Thoracic aorta (tissue), 2 donors: Measurements from ENCODE around the gene TMEM234. TPM values are rescaled to one million over a fixed set of nuclear protein-coding genes. Genes with fewer than 3 reads are reported as not detected.
"Not testable (repeated sequence)": the region's sequence is repeated elsewhere in the genome, so short reads cannot be mapped to it uniquely, and the experiment has no call there.

ENCODE experiments used
- ATAC-seq: fragments of 150-250 bp; one replicate; pipeline ENCODE4 v1.8.0; 2017; ENCODE audit warnings: low read depth; ENCODE audit not compliant: insufficient number of reproducible peaks, low FRiP score
- DNase-seq: peaks from one replicate; pipeline ENCODE4 v3.0.0-alpha.2; 2020; ENCODE audit warnings: low spot score
- H3K27ac ChIP-seq, 2 donors: fragments of 200-600 bp; sonication (generic); 1 replicate in 1 of 2; 2 replicates in 1 of 2; pipeline ENCODE4 v1.5.1; 2016; ENCODE audit warnings: mild to moderate bottlenecking in 2 of 2, moderate library complexity in 2 of 2
- H3K27me3 ChIP-seq: fragments of 200-600 bp; sonication (generic); replicated peaks from 2 replicates; pipeline ENCODE4 v1.6.0; 2016; ENCODE audit warnings: mild to moderate bottlenecking; ENCODE audit not compliant: insufficient read depth
- H3K36me3 ChIP-seq: fragments of 200-600 bp; sonication (generic); one replicate; pipeline ENCODE4 v1.5.1; 2016
- H3K4me1 ChIP-seq, 2 donors: fragments of 200-600 bp; sonication (generic); 1 replicate in 1 of 2; 2 replicates in 1 of 2; pipeline versions ENCODE4 v1.5.1 to v1.6.0; 2016; ENCODE audit warnings: low read depth in 2 of 2, mild to moderate bottlenecking in 1 of 2; ENCODE audit not compliant: control insufficient read depth in 1 of 2
- H3K4me3 ChIP-seq: fragments of 200-600 bp; sonication (generic); 2 replicates; pipeline ENCODE4 v1.5.1; 2016; ENCODE audit warnings: mild to moderate bottlenecking
- H3K9me3 ChIP-seq: fragments of 200-600 bp; sonication (generic); 2 replicates; pipeline ENCODE4 v1.5.1; 2016
- total RNA-seq, 2 donors: library from RNA; depleted of rRNA; stranded (reverse); fragments of >200 nt; gene quantifications; one replicate each; pipeline versions ENCODE4 v1.1.0 to v1.2.3, GENCODE V29; 2016
- TF ChIP-seq, protein P1 (sequence below): fragments of 200-600 bp; sonication (generic); IDR thresholded peaks from one replicate; pipeline ENCODE4 v1.5.1; 2019; ENCODE audit warnings: antibody characterized with exemption

Gene TMEM234
- total RNA-seq: 10 to 100 TPM in 1 of 2 donors, 1 to 10 TPM in 1; 9.5 to 20.0 TPM

GRCh38 chr1:32221980-32222755 is at the start of gene TMEM234, which contains the start of gene EIF3I:
TMEM234 (minus strand) TSS chr1:32222353; CDS start chr1:32222322, 31 bp downstream.
EIF3I (plus strand) TSS chr1:32222407; CDS start chr1:32222442, 35 bp downstream.
- H3K9me3 ChIP-seq: no peaks in the 10 kb centered on the region
- peak; percentile 90 for ATAC-seq
- no peaks in the 10 kb centered on the region for H3K27me3 ChIP-seq
- peak within 1 kb of the TSS; percentile 99 for H3K4me3 ChIP-seq
- H3K27ac ChIP-seq: peak within 1 kb of the TSS; percentile 96 to 98
- H3K36me3 ChIP-seq: peaks cover 28% of the 10 kb centered on the region
- TF ChIP-seq, protein P1, sequence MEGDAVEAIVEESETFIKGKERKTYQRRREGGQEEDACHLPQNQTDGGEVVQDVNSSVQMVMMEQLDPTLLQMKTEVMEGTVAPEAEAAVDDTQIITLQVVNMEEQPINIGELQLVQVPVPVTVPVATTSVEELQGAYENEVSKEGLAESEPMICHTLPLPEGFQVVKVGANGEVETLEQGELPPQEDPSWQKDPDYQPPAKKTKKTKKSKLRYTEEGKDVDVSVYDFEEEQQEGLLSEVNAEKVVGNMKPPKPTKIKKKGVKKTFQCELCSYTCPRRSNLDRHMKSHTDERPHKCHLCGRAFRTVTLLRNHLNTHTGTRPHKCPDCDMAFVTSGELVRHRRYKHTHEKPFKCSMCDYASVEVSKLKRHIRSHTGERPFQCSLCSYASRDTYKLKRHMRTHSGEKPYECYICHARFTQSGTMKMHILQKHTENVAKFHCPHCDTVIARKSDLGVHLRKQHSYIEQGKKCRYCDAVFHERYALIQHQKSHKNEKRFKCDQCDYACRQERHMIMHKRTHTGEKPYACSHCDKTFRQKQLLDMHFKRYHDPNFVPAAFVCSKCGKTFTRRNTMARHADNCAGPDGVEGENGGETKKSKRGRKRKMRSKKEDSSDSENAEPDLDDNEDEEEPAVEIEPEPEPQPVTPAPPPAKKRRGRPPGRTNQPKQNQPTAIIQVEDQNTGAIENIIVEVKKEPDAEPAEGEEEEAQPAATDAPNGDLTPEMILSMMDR: no peak
- peak; percentile 83 for DNase-seq
- H3K4me1 ChIP-seq: peaks cover 19 to 31% of the 10 kb centered on the region in 2 donors

DNA sequence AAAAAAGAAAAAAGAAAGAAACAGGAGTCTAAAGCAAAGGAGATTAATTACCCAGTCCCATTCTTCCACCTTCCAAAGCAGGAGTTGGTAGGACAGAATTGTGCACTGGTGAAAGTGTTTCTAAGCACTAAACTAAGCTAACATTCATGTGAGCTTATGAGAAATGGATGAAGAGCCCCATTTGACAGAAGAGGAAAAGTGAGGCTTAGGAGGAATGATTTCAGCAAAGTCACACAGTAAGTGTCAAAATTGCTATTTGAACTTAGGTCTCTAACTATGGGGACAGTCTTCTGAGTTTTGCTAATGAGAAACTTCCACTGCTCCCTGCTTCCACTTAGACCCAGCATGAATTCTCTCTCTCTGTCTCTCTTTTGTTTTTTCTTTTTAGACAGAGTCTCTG is 47.6 kb upstream of the TMEM234 start:
- Histone ChIP-seq H3K4me1 (peaks cover 0 to 5% of the 10 kb centered on the region in 2 donors), H3K4me3 (no peak overlapping the region), H3K27ac (no peak overlapping the region), H3K36me3 (no peaks in the 10 kb centered on the region), H3K9me3 (no peaks in the 10 kb centered on the region), H3K27me3 (no peaks in the 10 kb centered on the region)
- no peak for DNase-seq
- TF ChIP-seq, protein P1: no peak
- ATAC-seq: no peak

DNA sequence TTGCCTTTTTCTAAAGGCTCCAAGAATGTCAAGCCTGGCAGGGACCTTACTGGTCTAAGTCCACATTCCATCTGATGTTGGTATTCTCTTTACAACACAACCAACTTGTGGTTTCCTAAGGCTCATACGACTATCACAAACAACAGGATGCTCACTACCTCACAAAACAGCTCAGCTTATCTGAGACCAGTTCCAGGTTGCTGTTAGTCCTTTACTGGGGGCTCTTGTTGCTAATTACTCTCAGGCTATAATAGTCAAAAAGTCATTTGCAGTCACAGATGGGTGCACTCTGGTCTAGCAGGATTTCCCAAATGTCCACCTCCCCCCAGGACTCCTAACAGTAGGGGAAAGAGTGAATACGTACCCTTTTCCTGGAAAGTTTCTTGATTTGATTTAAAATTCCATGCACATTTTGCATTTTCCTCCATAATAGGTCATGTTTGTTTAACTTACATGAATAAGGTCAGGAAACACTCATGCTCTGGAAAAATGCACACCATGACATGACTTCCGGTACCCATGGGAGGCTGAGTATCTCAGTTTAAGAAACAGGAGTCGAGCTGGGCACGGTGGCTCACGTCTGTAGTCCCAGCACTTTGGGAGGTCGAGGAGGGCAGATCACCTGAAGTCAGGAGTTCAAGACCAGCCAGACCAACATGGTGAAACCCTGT is 44.9 kb upstream of the TMEM234 start:
- H3K36me3 ChIP-seq: no peaks in the 10 kb centered on the region
- no peak for DNase-seq
- H3K4me3 ChIP-seq: no peak overlapping the region
- ATAC-seq: no peak
- TF ChIP-seq, protein P1: no peak
- H3K4me1 ChIP-seq: peaks cover 0 to 5% of the 10 kb centered on the region in 2 donors
- H3K27me3 ChIP-seq: no peaks in the 10 kb centered on the region
- no peak overlapping the region for H3K27ac ChIP-seq
- H3K9me3 ChIP-seq: no peaks in the 10 kb centered on the region

GRCh38 chr1:32265846-32266245 is 43.7 kb upstream of the TMEM234 start:
- Histone ChIP-seq H3K36me3 (no peaks in the 10 kb centered on the region), H3K27me3 (no peaks in the 10 kb centered on the region), H3K4me1 (peaks cover 0 to 5% of the 10 kb centered on the region in 2 donors), H3K4me3 (no peak overlapping the region), H3K9me3 (no peaks in the 10 kb centered on the region), H3K27ac (no peak overlapping the region)
- TF ChIP-seq, protein P1: no peak
- DNase-seq: no peak
- no peak for ATAC-seq

DNA sequence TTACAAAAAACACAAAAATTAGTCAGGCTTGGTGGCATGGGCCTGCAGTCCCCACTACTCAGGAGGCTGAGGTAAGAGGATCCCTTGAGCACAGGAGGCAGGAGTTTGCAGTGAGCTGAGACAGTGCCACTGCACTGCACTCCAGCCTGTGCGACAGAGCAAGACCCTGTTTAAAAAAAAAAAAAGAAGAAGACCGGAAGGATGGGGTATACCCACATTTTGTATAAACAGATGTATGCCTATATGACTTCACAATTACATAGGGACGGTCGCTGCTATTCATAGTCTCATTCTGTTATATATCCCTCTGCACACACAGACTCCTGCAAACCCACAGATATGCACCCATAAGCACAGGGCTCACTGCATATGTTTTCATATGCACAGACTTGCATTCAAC is 41.6 kb upstream of the TMEM234 start:
- no peaks in the 10 kb centered on the region for H3K27me3 ChIP-seq
- no peak overlapping the region for H3K4me3 ChIP-seq
- no peaks in the 10 kb centered on the region for H3K36me3 ChIP-seq
- peaks cover 0 to 5% of the 10 kb centered on the region in 2 donors for H3K4me1 ChIP-seq
- no peaks in the 10 kb centered on the region for H3K9me3 ChIP-seq
- DNase-seq (no peak), ATAC-seq (no peak)
- TF ChIP-seq, protein P1: no peak
- H3K27ac ChIP-seq: no peak overlapping the region

DNA sequence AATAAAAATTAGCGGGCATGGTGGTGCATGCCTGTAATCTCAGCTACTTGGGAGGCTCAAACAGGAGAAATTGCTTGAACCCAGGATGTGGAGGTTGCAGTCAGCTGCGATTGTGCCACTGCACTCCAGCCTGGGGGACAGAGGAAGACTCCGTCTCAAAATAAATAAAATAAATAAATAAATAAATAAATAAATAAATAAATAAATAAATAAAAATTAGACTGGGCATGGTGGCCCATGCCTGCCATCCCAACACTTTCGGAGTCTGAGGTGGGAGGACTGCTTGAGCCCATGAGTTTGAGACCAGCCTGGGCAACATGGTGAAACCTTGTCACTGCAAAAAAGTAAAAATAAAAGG is 41.1 kb upstream of the TMEM234 start:
- ATAC-seq, H3K4me3 ChIP-seq, H3K4me1 ChIP-seq, H3K27ac ChIP-seq, H3K27me3 ChIP-seq, DNase-seq, H3K9me3 ChIP-seq, H3K36me3 ChIP-seq: not testable (repeated sequence)
